G401 (cell line): ENCODE results near the gene ALOX12. TPM values are rescaled to one million over a fixed set of nuclear protein-coding genes. Genes with fewer than 3 reads are reported as not detected.

Experiments
- DNase-seq: peaks from one replicate; pipeline ENCODE4 v3.0.0-alpha.2; 2015; ENCODE audit warnings: low spot score
- in situ Hi-C: cut with HindIII; loops from 2 replicates; pipeline ENCODE4 v1.10.0; 2016; ENCODE audit warnings: low sequenced_read_pairs, mixed read lengths
- total RNA-seq: library from RNA; depleted of rRNA; stranded (reverse); fragments of >200 nt; shearing (Covaris generic); gene quantifications from 2 replicates; pipeline ENCODE4 v1.2.3, GENCODE V29; 2014

The ALOX12 gene
- total RNA-seq, 1 experiment from 2014 or later: not detected

DNA sequence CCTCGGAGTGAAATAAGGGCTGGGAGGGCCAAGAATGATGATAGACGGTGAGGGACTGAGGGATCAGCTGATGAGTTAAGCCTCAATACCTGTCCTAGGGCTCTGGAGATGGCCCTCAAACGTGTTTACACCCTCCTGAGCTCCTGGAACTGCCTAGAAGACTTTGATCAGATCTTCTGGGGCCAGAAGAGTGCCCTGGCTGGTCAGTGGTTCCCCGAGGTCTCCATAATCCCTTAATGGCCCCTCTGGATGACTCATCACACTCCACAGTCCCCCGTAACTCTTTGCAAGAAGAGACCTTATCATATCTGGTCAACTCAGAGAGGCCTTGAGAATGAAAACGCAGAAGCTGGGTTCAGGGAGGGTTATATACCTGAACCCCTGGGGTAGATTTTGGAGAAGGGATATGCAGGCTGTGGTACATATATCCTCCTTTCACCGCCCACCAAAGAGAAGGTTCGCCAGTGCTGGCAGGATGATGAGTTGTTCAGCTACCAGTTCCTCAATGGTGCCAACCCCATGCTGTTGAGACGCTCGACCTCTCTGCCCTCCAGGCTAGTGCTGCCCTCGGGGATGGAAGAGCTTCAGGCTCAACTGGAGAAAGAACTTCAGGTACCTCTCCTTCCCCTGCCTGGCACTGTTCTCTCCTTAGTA, 3.1 kb downstream of the ALOX12 start:
- in situ Hi-C loops: no loop called here
- no peak for DNase-seq

DNA sequence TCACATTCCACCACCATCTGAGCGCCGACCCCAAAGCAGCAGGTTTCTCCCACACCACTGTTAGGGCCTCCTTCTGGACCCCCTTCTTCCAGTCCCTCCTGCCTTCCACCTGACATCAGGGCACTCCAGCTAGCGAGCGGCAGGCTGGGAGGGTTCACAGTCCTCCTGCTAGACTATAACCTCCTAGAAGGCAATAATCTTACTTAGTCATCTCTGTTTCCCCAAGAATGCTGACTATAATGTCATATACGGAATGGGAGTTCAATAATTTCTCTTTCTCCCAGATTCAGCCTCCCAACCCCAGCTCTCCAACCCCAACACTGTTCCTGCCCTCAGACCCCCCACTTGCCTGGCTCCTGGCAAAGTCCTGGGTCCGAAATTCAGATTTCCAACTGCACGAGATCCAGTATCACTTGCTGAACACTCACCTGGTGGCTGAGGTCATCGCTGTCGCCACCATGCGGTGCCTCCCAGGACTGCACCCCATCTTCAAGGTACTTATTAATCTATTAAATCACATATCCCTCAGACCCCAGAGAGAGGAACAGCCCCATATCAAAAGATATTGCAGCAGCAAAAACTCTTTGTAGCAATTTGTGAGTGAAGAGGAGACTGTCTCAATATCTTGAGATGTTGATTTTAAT, 5.6 kb downstream of the ALOX12 start:
- no peak for DNase-seq
- in situ Hi-C loops: no loop called here

DNA sequence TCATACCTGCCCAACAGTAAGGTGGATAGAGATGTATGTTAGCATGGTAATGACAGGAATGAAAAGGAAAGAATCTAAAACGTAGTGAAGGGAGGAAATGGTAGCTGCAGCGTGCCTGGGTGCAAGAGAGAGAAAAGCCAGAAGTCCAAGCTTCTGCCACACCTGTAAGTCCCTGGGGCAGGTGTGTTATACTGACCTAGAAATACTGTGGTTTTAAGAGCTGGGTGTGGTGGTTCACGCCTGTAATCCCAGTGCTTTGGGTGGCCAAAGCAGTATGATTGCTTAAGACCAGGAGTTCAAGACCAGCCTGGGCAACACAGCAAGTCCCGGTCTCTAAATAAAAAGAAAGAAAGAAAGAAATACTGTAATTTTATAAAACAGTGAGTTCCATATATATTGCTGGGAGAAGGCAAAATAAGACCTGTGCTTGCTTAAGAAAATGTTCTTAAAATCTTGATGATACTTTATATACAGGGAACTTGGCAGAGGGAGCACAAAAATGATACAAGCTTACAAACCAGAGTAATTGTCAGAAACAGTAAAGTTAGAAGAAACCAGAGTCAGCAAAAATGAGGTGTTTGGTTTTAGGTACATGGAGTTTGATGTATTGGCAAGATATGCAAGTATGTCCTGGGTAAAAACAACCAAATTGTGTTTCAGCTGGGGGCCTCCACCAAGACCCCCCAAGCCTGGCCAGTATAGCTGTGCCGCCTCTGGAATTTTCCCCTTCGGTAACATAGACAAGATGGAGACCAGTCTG, 6.6 kb downstream of the ALOX12 start:
- in situ Hi-C loops: no loop called here
- no peak for DNase-seq

DNA sequence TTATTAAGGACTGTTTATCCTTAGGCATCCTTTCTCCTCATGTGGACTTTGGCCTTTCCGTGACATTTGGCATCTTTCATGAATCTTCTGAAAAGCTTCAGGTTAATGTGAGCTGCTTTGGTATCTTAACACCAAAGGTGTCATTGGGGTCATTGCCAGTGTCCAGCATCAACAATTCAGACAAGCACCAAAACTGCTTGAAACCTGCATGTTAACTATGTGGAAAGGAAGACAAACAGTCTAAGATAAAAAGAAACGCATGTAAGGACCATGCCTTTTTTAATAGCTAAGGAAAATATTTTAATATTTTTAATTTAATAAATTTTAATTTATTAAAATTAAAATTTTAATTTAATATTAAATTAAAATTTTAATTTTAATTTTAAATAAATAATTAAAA, 7.9 kb downstream of the ALOX12 start:
- DNase-seq: no peak
- in situ Hi-C loops: no loop called here

DNA sequence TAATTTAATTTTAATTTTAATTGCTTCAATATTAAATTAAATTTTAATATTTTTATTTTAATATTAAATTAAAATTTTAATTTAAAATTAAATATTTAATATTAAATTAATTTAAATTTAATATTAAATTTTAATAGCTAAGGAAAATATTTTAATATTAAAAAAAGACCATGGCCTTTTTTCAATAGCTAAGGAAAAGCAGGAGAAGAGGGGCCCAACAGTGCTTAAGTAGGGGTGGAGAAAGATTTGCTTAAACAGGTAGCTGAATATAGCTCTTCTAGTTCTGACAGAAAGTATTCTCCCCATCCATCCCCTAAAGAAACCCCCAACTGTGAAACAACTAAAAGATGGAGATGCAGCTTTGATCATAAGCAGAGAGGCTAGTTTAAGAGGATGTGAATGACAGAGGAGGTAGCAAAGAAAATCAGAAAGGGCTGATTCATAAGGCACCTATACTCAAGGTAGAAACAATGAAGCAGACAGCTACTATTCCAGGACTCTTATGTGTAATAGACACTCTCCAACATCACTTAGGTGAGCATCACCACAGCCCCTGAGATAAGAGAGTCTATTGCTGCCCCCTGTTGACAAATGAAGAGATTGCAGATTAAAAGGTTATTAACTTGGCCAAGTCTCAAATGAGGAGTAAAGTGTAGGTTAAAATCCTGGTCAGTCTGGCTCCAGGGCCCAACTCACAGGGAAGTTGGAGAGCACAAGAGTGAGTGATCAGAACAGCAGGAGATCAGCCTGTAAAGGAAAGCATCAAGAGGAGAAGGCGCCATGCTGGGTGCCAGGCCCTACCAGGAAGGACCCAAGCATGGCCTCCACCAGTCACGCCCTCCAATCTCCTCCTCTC, 8.8 kb downstream of the ALOX12 start:
- peak; percentile 76 for DNase-seq
- in situ Hi-C loops: no loop called here

DNA sequence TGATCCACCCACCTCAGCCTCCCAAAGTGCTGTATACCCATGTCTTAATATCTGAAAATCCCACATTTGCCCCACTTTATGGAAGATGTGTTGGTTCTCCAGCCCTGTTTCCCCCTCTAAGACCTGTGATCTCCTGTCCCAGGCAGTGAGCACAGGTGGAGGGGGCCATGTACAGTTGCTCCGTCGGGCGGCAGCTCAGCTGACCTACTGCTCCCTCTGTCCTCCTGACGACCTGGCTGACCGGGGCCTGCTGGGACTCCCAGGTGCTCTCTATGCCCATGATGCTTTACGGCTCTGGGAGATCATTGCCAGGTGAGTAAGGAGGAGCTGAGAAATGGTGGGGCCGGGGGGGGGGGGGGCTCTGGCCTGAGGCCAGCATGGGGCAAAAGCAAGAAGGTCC, 9.9 kb downstream of the ALOX12 start:
- no peak for DNase-seq
- in situ Hi-C loops: no loop called here

DNA sequence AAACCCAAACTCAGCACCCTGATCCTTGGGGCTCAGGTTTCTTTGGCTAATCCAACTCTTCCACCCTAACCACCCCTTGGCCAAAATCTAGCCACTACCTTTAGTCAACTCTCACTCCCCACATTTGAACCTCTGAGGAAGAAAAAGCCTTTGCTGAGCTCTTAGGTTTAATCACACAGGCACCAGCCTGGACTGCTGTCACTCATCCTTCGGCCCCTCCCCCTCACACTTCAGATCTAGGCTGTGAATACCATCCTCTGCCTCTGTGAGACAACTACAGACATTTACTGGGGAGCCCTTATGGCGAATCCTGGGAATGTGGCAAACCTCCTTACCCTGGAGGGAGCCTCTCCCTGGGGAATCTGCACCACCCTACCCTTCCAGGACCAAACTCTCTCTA, 11.3 kb downstream of the ALOX12 start:
- DNase-seq: no peak
- in situ Hi-C loops: no loop called here

DNA sequence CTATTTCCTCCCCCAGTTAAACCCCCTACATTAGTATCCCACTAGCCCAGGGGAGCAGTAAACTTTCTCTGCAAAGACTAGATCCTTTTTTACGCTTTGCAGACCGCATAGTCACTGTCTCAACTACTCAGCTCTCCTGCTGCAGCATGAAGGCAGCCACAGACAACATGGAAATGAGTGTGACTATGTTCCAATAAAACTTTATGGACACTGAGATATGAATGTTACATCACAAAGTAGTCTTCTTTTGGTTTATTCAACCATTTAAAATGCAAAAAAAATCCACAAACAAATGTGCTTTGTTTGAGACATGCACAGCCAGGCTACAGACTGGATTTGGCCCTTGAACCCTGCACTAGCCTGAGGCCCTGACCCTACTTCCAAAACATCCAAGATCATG, 14.7 kb downstream of the ALOX12 start:
- no peak for DNase-seq
- in situ Hi-C loops: no loop called here

DNA sequence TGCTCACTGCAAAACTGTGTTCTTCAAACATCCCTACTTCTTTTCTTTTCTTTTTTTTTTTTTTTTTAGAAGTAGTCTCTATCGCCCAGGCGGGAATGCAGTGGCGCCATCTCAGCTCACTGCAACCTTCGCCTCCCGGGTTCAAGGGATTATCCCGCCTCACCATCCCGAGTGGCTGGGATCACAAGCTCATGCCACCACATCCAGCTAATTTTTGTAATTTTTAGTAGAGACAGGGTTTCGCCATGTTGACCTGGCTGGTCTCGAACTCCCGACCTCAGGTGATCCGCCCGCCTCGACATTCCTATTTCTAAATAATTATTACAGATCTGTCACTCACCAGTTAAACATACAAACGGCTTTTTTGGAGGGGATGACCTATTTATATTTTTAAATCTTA, 15.6 kb downstream of the ALOX12 start:
- in situ Hi-C loops: no loop called here
- DNase-seq: no peak

DNA sequence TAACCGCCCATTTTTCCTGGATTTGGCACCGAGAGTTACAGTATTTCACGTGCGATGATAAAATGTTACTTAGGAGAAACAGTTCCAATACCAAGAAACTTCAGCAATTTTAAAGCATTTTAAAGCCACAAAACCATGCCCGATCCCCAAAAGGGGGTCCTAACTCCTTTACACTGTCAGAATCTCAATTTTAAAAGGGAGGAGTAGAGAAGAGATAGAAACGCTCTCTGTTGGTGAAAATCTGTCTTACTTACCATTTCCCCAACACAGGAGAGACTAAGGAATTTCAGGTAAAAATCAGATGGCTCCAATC, 16.0 kb downstream of the ALOX12 start:
- peak; percentile 22 for DNase-seq
- in situ Hi-C loops: no loop called here

DNA sequence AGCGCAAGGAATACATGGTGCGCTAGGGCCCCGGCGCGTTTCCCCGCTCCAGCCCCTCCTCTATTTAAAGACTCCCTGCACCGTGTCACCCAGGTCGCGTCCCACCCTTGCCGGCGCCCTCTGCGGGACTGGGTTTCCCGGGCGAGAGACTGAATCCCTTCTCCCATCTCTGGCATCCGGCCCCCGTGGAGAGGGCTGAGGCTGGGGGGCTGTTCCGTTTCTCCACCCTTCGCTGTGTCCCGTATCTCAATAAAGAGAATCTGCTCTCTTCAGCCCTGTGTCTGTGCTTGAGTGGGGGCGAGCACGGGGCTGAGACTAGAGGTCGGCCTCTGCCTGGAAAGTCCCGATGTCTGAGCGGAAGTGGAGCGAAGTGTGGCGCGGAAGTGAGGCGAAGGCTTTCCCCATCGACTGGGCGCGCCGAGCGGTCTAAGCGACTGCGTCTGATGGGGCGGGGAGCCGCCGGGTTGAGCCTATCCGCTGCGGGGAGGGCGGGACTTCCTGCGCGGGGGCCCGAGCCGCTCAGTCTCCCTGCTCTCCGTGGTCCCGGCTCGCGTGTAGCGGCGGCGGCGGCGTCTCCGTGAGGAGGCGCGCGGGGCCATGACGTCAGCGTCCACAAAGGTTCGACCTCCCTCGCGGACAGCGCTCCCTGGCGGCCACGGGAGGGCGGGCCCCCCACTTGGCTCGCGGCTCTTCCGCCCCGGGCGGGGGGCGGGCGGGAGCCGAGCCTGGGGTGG, 18.6 kb downstream of the ALOX12 start:
- in situ Hi-C loops: no loop called here
- DNase-seq: peak; percentile 98

DNA sequence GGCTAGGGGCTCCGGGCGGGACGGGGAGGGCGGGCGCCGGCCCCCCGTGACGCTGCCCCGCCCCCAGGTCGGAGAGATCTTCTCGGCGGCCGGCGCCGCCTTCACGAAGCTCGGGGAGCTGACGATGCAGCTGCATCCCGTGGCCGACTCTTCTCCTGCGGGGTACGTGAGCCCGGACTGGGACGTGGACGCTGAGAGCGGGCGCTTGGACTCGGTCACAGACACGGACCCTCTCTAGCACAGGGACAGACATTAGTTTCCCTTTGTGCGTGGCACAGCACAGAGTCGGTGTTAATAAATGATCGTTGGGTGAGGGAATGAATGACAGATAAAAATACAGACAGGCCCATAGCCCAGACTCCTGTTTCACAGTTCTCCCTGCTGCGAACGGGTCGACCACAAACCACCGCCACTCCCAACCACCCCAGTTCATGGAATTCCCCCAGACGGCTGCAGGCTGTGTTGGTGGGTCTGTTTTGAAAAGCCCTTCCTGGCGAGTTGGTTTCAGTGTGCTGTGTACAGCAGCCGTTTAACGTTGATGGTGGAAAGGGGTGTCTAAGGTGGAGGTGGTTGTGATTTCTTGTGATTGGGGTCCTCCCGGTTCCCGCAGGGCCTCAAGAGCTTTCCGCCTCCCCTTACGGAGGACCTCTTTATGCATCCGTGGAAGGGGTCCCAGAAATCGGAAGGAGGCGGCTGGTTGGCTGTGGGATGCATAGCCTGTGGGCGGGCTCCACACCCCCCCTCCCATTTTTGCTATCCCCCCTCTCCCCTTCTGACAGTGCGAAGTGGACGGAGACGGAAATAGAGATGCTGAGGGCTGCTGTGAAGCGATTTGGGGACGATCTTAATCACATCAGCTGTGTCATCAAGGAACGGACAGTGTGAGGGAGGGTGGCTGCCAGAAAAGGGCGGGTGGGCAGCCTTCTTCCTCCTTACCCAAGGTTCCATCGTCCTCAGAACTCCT, 19.4 kb downstream of the ALOX12 start:
- in situ Hi-C loops: no loop called here

DNA sequence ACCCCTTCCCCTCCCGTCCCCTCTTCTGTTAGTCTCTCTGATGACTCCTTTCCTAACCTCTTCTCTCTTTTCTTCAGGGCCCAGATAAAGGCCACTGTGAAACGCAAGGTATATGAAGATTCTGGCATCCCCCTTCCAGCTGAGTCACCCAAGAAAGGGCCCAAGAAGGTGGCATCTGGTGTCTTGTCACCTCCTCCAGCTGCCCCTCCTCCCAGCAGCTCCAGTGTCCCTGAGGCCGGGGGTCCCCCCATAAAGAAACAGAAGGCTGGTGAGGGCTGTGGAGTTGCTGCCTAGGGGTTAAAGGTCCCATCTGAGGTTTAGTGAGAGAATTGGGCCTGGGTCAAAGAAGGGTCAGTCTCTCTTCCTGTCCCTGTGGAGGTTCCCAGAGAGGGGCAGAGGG, 20.6 kb downstream of the ALOX12 start:
- no peak for DNase-seq
- in situ Hi-C loops: no loop called here

More for the DNA sequence above, 19.4 kb downstream of the ALOX12 start:
- DNase-seq: peak; percentile 14

DNA sequence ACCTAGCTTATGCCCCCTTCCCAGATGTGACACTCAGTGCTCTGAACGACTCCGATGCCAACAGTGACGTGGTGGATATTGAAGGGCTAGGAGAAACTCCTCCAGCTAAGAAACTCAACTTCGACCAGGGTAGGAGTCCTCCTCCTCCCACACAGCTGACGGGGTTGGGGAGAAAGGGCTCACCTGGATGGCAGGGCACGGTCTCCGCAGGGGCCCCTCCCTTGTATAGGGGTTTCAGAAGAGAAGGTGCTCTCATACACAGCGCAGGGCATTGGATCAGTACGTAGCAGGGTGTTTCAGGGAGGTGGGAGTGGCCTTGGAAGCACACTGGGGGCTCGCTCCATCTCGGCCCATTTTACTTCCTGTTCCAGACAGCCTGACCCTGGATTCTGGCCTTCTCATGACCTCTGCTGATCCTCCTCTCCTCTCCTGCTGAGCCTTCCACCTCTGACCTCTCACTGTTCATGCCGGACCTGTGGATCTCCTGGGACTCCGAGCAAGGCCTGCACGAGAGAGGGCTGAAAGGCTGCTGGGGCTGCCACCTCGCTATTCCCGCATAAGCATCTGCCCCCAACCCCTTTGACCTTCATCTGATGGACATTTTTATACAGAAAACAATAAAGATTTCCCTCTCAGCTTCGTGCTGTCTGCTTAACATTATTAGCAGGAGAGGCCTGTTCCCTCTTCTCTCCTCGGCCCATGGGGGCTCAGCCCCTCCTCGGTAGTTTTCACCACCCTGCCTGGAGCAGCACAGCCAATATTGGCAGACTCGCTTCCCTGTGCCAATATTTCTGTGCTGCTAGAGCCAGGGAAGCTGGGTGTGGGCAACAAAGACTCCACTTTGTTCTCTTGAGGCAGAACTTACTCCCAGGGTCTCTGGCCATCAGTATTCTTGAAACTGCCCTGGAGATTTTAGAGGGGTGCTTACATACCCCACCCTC, 21.3 kb downstream of the ALOX12 start:
- in situ Hi-C loops: no loop called here
- no peak for DNase-seq

DNA sequence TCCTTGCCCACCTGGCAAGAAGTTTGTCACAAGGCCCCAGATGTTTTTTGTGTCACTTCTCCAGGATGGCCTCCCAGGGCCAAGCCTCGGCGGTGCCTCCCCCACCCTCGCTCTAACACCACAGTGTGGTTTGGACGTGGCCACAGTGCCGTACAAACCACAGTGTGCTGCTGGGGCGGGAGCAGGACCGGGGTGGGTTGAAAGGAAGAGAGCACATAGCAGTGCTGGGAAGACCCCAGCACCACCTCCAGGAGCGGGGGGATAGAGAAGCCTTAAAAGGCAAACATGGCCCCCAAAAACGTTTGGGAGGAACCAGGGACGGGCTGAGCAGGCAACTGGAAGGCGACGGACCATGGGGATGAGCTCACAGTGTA, 22.0 kb downstream of the ALOX12 start:
- DNase-seq: no peak
- in situ Hi-C loops: no loop called here

DNA sequence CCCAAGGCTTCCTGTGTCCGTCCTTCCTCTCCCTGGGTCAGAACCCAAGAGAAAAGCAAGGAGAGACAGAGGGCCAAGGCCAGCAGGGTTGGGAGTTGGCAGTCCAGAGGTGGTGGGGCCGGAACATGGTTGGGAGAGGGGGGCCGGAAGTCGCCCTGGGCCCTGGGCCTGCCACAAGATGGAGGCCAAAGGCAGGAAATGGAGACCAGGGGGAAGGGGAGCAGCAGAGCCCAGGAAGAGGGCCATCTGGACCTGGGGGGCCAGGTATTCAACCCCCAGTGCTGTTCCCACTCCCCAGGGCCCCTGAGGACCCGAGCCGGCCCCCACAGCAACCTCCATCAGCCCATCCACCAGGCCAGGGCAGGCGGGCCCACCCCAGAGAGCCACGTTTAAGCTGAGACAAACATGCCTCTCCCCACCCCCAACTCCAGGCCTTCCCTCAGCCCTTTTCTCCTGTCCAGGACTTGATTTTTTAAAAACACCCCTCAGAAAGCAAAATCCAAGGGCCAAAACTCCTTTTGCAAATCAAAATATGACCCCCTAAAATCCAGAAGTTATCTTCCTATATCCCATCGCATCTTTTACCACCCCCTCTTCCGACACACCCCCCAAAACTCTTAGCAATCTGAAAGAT, 22.6 kb downstream of the ALOX12 start:
- DNase-seq: peak; percentile 38
- in situ Hi-C loops: no loop called here

DNA sequence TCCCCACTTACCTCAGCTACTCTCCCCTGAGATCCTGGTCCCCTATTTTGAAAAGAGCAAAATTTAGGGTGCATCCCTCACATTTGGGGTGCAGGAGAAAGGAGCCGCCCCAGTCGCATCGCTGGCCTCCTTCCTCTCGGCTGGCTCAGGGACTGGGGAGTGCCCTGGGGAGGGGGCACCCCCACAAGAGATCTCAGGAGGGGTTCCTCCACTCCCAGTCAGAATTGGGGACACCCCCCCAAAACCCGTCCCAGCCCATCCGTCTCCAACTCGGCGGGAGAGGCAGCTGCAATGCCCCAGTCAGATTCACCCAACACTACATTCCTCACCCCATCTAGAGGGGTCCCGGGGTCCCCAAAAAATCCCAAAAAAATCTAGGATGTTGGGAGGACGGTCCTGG, 23.5 kb downstream of the ALOX12 start:
- in situ Hi-C loops: no loop called here
- peak; percentile 16 for DNase-seq
